RWPE1 (cell line): Measurements from ENCODE around the gene QRFP.

ENCODE experiments used
- CTCF ChIA-PET: fragments of 350-600 bp; sonication (Branson Sonifier 250); formaldehyde crosslinking; extraction: SDS; loops from one replicate; lab custom pipeline; 2021; lab: Yijun Ruan, JAX
- POLR2A ChIA-PET: fragments of 400-600 bp; formaldehyde crosslinking; extraction: SDS; loops from one replicate; lab custom pipeline; 2020; ENCODE audit warnings: antibody characterized with exemption; ENCODE audit not compliant: low non-redundant PET; lab: Yijun Ruan, JAX
- DNase-seq: peaks from one replicate; pipeline ENCODE4 v3.0.0; 2012; ENCODE audit warnings: low spot score
- H3K27ac ChIP-seq: fragments of 450-650 bp; 2 replicates; pipeline ENCODE4 v1.5.1; 2017
- CTCF ChIP-seq: fragments of 450-650 bp; conservative IDR thresholded peaks from 2 replicates; pipeline ENCODE4 v1.5.1; 2017; ENCODE audit warnings: low read depth, mild to moderate bottlenecking

The QRFP gene

DNA sequence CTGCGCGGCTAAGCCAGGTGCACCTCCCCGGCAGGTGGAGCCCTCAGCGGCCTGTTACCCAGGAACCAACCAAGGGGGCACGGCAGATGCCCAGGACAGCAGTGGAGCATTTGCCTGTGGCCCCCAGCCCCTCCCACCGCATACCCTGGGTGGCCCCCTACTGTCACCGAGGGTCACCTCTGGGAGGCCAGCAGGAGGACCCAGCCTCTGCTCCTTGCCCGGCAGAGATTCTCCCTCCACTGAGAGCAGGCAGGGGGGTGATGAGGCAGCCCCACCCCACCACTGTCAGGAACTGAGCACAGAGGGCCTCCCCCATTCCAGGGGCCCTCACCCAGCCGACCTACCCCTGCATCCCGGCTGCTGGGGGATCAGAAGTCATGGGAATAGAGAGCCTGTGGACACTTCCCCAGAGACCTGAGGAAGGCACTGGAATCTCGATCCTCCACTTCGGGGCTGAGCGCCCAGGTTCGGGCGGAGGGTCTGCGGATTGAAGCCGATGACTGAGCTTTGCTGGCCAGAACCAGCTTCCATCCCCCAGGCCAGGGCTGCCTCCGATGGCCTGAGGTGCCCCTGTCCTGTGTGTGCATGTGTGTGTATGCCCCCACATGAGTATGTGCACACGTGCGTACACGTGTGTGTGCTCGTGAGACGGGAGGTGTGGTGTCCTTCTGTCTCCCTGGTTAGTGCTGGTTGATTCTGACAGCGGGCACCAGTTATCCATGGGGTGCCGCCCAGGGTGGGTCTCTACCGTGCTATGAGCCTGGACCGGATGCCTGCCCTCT lies at the start of gene QRFP:
Gene QRFP (minus strand): TSS at position 580 of the 782 bp plus-strand sequence. CDS start 2,974 bp downstream, outside the sequence.
- POLR2A ChIA-PET = interaction anchor here (0.7 kb wide), 1 partner anchor 78 kb away, joined by 3 read pairs; no protein-coding TSS in a partner anchor
- no peak for DNase-seq
- CTCF ChIA-PET = interaction anchor here (0.6 to 1.7 kb wide), 6 partner anchors 9 to 544 kb away, joined by 3 to 7 read pairs (median 3); no protein-coding TSS in a partner anchor
- no peak for TF ChIP-seq CTCF
- peak within 1 kb of the TSS; percentile 38; the same call in 1 of the 2 replicates for H3K27ac ChIP-seq

DNA sequence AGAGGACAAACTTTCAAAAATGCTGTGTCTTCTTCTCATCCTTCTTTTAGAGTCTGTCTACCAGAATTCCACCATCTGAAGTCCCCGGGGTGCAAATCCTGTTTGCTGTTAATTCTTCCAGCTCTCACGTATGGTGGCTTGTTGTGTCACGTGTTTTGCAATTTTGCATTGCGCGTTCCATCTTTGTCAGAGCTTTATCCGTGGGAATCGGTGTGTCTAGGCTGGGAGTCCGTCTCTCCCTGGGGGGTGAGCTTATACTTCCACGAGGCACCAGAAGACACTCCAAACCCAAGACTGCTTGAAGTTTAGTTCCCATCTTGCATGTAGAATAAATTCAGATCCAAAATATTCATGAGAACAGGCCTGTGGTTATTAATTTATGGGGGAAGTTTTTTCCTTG lies 48.6 kb upstream of the QRFP start:
- ChIA-PET CTCF (interaction anchor here (1.4 to 2.1 kb wide), 2 partner anchors 53 to 78 kb away, joined by 4 to 9 read pairs; no protein-coding TSS in a partner anchor), POLR2A (no interaction called here)
- no peak for TF ChIP-seq CTCF
- H3K27ac ChIP-seq = peak overlapping the region; percentile 85; the same call in 1 of the 2 replicates
- DNase-seq = no peak

- no peak overlapping the region for H3K27ac ChIP-seq
- no peak for TF ChIP-seq CTCF
- CTCF ChIA-PET = interaction anchor here (0.6 to 1.4 kb wide), 2 partner anchors 74 to 78 kb away, joined by 4 read pairs; no protein-coding TSS in a partner anchor
- POLR2A ChIA-PET = no interaction called here
- DNase-seq = no peak
These were observed 48.0 kb upstream of the QRFP start for GRCh38 chr9:130944510-130945058.

GRCh38 chr9:130943777-130944176 lies 47.2 kb upstream of the QRFP start:
- DNase-seq = no peak
- no peak overlapping the region for H3K27ac ChIP-seq
- TF ChIP-seq CTCF = no peak
- ChIA-PET POLR2A (no interaction called here), CTCF (interaction anchor here (0.6 to 0.8 kb wide), 2 partner anchors 74 to 98 kb away, joined by 3 to 4 read pairs; no protein-coding TSS in a partner anchor)

- TF ChIP-seq CTCF = no peak
- H3K27ac ChIP-seq = no peak overlapping the region
- no peak for DNase-seq
- POLR2A ChIA-PET = no interaction called here
- CTCF ChIA-PET = interaction anchor here (0.8 to 1.2 kb wide), 2 partner anchors 73 to 98 kb away, joined by 3 to 6 read pairs; no protein-coding TSS in a partner anchor
These were observed 46.6 kb upstream of the QRFP start for GRCh38 chr9:130943221-130943620.

GRCh38 chr9:130942679-130943078 lies 46.1 kb upstream of the QRFP start:
- TF ChIP-seq CTCF = no peak
- POLR2A ChIA-PET = no interaction called here
- DNase-seq = no peak
- H3K27ac ChIP-seq = no peak overlapping the region
- CTCF ChIA-PET = interaction anchor here (0.6 to 1.2 kb wide), 2 partner anchors 73 to 96 kb away, joined by 4 to 6 read pairs; no protein-coding TSS in a partner anchor
